Measurements from ENCODE around the gene RELA. TPM values are rescaled to one million over a fixed set of nuclear protein-coding genes. Genes with fewer than 3 reads are reported as not detected.

Gene RELA
- total and polyA plus RNA-seq, 2 experiments from 2014 or later, result 38.4 to 67.8 TPM

DNA sequence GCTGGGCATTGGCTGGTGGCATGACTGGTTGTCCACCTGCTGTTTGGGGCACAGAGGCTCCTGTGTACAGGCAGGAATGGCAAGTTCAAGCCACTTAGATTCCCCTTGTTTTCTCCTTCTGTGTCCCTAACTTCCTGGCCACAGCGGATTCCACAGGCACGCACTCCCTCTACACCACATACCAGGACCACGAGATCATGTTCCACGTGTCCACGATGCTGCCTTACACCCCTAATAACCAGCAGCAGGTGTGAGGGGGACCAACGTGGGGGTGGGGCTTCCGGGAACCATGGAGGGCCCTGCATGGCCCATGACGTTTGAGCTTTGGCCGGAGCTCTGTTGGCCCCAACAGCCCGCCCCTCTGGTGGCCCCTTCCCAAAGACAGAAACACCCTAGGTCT is 17.0 kb downstream of the RELA start:
- H4K20me1 ChIP-seq (ENCODE audit: insufficient read depth), result no peaks in the 10 kb centered on the region
- no peaks in the 10 kb centered on the region for H3K9me2 ChIP-seq (ENCODE audit: insufficient read depth)
- DNase-seq, result no peak
- H3K27ac ChIP-seq, result no peak overlapping the region
- no peak overlapping the region for H3K4me3 ChIP-seq
- in situ Hi-C loops (cut with MboI), result no loop called here
- H3K9me3 ChIP-seq (ENCODE audit: low read depth), result no peaks in the 10 kb centered on the region
- TF ChIP-seq EZH2phosphoT487 (IDR thresholded peaks at IDR 0.05; ENCODE audit: insufficient read depth, low read depth), result no peak
- TF ChIP-seq EZH2 (IDR thresholded peaks at IDR 0.05; ENCODE audit: insufficient read depth, poor library complexity, severe bottlenecking), result no peak
- no peaks in the 10 kb centered on the region for H3K27me3 ChIP-seq (replicated peaks; ENCODE audit: insufficient read depth)
- H3K4me1 ChIP-seq (ENCODE audit: insufficient read depth), result no peaks in the 10 kb centered on the region
- H3K9ac ChIP-seq, result no peak overlapping the region
- no peak overlapping the region for H3K4me2 ChIP-seq (ENCODE audit: unreplicated experiment)
- H3K79me2 ChIP-seq (ENCODE audit: insufficient read depth), result no peaks in the 10 kb centered on the region
- no peak overlapping the region for H2AFZ ChIP-seq
- no peaks in the 10 kb centered on the region; the same call in 1 of the 2 replicates for H3F3A ChIP-seq (ENCODE audit: insufficient read depth)
- WGBS, 2 experiments (ENCODE audit: low coverage in 1 of 2, low lambda C conversion rate in 2 of 2, missing lambda C conversion rate in 2 of 2), result 68% methylated on average over 9 to 10 of the region's 10 CpGs
- no peaks in the 10 kb centered on the region for H3K36me3 ChIP-seq (ENCODE audit: low read depth)

DNA sequence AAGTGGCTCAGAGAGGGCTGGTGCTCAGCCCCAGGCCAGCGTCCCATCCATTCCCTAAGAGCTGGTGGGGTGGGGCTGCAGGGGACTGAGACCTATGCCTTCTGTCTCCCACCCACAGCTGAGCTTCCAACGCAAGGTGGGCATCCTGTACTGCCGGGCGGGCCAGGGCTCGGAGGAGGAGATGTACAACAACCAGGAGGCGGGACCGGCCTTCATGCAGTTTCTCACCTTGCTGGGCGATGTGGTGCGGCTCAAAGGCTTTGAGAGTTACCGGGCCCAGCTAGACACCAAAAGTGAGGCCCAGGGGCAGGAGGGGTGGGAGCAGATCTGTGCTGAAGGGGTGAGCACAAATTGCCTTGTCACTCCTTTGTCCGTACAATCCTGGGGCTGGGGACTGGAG is 17.9 kb downstream of the RELA start:
- no peak overlapping the region for H2AFZ ChIP-seq
- no peak overlapping the region for H3K4me2 ChIP-seq (ENCODE audit: unreplicated experiment)
- no peaks in the 10 kb centered on the region; the same call in 1 of the 2 replicates for H3F3A ChIP-seq (ENCODE audit: insufficient read depth)
- no peak overlapping the region for H3K4me3 ChIP-seq
- no peaks in the 10 kb centered on the region for H4K20me1 ChIP-seq (ENCODE audit: insufficient read depth)
- no peaks in the 10 kb centered on the region for H3K36me3 ChIP-seq (ENCODE audit: low read depth)
- H3K9me3 ChIP-seq (ENCODE audit: low read depth), result no peaks in the 10 kb centered on the region
- no peaks in the 10 kb centered on the region for H3K79me2 ChIP-seq (ENCODE audit: insufficient read depth)
- no peak for TF ChIP-seq EZH2 (IDR thresholded peaks at IDR 0.05; ENCODE audit: insufficient read depth, poor library complexity, severe bottlenecking)
- no peak for TF ChIP-seq EZH2phosphoT487 (IDR thresholded peaks at IDR 0.05; ENCODE audit: insufficient read depth, low read depth)
- H3K27ac ChIP-seq, result no peak overlapping the region
- 97 to 99% methylated on average over 11 of the region's 11 CpGs for WGBS, 2 experiments (ENCODE audit: low coverage in 1 of 2, low lambda C conversion rate in 2 of 2, missing lambda C conversion rate in 2 of 2)
- no peak overlapping the region for H3K9ac ChIP-seq
- H3K9me2 ChIP-seq (ENCODE audit: insufficient read depth), result no peaks in the 10 kb centered on the region
- H3K4me1 ChIP-seq (ENCODE audit: insufficient read depth), result no peaks in the 10 kb centered on the region
- no peak for DNase-seq
- in situ Hi-C loops (cut with MboI), result no loop called here
- no peaks in the 10 kb centered on the region for H3K27me3 ChIP-seq (replicated peaks; ENCODE audit: insufficient read depth)

- in situ Hi-C loops (cut with MboI), result no loop called here
- Histone ChIP-seq H3K4me1 (ENCODE audit: insufficient read depth) (no peaks in the 10 kb centered on the region), H3K4me2 (ENCODE audit: unreplicated experiment) (no peak overlapping the region), H3K36me3 (ENCODE audit: low read depth) (no peaks in the 10 kb centered on the region), H3K27me3 (replicated peaks; ENCODE audit: insufficient read depth) (no peaks in the 10 kb centered on the region), H3K79me2 (ENCODE audit: insufficient read depth) (no peaks in the 10 kb centered on the region), H3F3A (ENCODE audit: insufficient read depth) (no peaks in the 10 kb centered on the region; the same call in 1 of the 2 replicates), H2AFZ (no peak overlapping the region), H3K9ac (no peak overlapping the region), H3K4me3 (no peak overlapping the region), H3K27ac (no peak overlapping the region), H4K20me1 (ENCODE audit: insufficient read depth) (no peaks in the 10 kb centered on the region), H3K9me3 (ENCODE audit: low read depth) (no peaks in the 10 kb centered on the region), H3K9me2 (ENCODE audit: insufficient read depth) (no peaks in the 10 kb centered on the region)
- DNase-seq, result no peak
- WGBS, 2 experiments (ENCODE audit: low coverage in 1 of 2, low lambda C conversion rate in 2 of 2, missing lambda C conversion rate in 2 of 2), result 88% methylated on average over 5 to 6 of the region's 6 CpGs
- TF ChIP-seq EZH2phosphoT487 (IDR thresholded peaks at IDR 0.05; ENCODE audit: insufficient read depth, low read depth) (no peak), EZH2 (IDR thresholded peaks at IDR 0.05; ENCODE audit: insufficient read depth, poor library complexity, severe bottlenecking) (no peak)
These were observed 18.7 kb downstream of the RELA start for GRCh38 chr11:65643971-65644370.

- H3K27me3 ChIP-seq (replicated peaks; ENCODE audit: insufficient read depth), result no peaks in the 10 kb centered on the region
- in situ Hi-C loops (cut with MboI), result no loop called here
- no peak overlapping the region for H3K4me3 ChIP-seq
- H3K79me2 ChIP-seq (ENCODE audit: insufficient read depth), result no peaks in the 10 kb centered on the region
- WGBS, 2 experiments (ENCODE audit: low coverage in 1 of 2, low lambda C conversion rate in 2 of 2, missing lambda C conversion rate in 2 of 2), result 73 to 74% methylated on average over 26 to 49 of the region's 49 CpGs
- H3K9me2 ChIP-seq (ENCODE audit: insufficient read depth), result no peaks in the 10 kb centered on the region
- no peak overlapping the region for H3K27ac ChIP-seq
- DNase-seq, result no peak
- TF ChIP-seq EZH2phosphoT487 (IDR thresholded peaks at IDR 0.05; ENCODE audit: insufficient read depth, low read depth), result no peak
- no peak overlapping the region for H2AFZ ChIP-seq
- no peak overlapping the region for H3K9ac ChIP-seq
- no peak overlapping the region for H3K4me2 ChIP-seq (ENCODE audit: unreplicated experiment)
- H3K36me3 ChIP-seq (ENCODE audit: low read depth), result no peaks in the 10 kb centered on the region
- no peaks in the 10 kb centered on the region for H4K20me1 ChIP-seq (ENCODE audit: insufficient read depth)
- H3K9me3 ChIP-seq (ENCODE audit: low read depth), result no peaks in the 10 kb centered on the region
- no peaks in the 10 kb centered on the region for H3K4me1 ChIP-seq (ENCODE audit: insufficient read depth)
- H3F3A ChIP-seq (ENCODE audit: insufficient read depth), result peaks cover 6% of the 10 kb centered on the region
These were observed 20.6 kb downstream of the RELA start for GRCh38 chr11:65642014-65642671.

All from GM23248 (cell line).